Activated effector memory CD4-positive, alpha-beta T cell treated with Interleukin-2 at 50 U/mL for 16 hours (primary cell): ENCODE results near the gene AMDHD2.

ENCODE experiments used
- DNase-seq: peaks from one replicate; pipeline ENCODE4 v3.0.0-alpha.2; 2020

Gene AMDHD2

GRCh38 chr16:2500430-2500917 lies 19.7 kb upstream of the AMDHD2 start:
- DNase-seq, result no peak

GRCh38 chr16:2500918-2501750 lies 19.0 kb upstream of the AMDHD2 start:
- peak; percentile 65 for DNase-seq

GRCh38 chr16:2501946-2502895 lies 17.9 kb upstream of the AMDHD2 start:
- DNase-seq, result no peak

DNA sequence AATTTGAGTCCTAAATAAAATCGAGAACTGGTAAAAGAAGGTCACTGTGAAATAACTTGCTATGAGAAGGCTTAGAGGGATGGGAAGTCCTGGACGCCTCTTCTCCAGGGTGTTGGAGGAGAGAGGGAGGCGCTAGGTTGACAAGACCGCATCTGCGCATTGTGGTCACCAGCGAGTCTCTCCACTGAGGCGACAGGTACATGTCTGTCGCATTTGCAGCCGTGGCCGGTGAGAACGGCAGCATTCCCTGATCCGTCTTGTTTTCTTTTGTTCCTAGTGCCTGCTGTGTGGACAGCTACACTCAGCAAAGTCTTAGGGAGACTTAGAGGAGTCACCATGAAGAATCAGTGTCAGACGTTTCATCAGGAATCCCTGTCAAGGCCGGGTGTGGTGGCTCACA lies 14.5 kb upstream of the AMDHD2 start:
- no peak for DNase-seq

GRCh38 chr16:2507052-2507659 lies 13.0 kb upstream of the AMDHD2 start:
- no peak for DNase-seq

- no peak for DNase-seq
Observed at GRCh38 chr16:2507665-2508064, 12.5 kb upstream of the AMDHD2 start.

- DNase-seq, result no peak
Observed at GRCh38 chr16:2508722-2509400, 11.3 kb upstream of the AMDHD2 start.

GRCh38 chr16:2511128-2511800 lies 8.9 kb upstream of the AMDHD2 start:
- DNase-seq, result no peak

DNA sequence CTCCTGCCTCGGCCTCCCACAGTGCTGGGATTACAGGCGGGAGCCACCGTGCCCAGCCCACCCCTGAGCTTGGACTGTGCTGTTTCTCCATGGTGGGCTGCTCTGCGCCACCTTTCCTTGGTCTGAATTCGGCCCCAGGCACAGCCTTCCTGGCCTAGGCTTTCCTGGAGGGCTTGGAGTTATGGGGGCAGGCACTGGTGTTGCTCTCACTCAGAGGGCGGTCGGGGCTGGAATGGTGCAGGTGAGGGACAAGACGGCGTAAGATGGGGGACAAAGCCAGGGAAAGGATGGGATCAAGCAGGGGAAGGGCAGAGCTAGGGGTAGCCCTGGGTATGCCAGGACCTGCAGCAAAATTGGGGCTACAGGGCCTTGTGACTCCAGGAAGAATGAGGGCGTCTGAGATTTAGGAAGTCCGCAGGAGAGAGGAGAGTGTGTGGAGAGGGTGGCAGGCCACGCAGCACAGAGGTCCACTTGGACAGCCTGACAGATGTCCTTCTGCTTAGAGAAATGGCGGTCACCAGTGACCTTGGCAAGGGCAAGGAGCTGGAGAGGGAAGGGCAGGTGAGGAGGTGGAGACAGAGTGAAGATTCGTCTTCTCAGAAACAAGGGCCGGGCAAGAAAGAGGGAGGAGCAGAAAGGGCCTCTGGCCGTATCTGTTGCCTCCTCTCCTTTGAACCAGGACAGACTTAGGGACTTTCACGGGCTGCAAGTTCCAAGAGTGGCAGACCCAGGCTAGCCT lies 8.0 kb upstream of the AMDHD2 start:
- no peak for DNase-seq

GRCh38 chr16:2512735-2513404 lies 7.3 kb upstream of the AMDHD2 start:
- no peak for DNase-seq

- DNase-seq, result peak; percentile 86
Observed at GRCh38 chr16:2513405-2514332, 6.5 kb upstream of the AMDHD2 start, which contains the start of gene ATP6V0C. Gene ATP6V0C (plus strand): TSS chr16:2513952. CDS start chr16:2514104, 152 bp downstream.

DNA sequence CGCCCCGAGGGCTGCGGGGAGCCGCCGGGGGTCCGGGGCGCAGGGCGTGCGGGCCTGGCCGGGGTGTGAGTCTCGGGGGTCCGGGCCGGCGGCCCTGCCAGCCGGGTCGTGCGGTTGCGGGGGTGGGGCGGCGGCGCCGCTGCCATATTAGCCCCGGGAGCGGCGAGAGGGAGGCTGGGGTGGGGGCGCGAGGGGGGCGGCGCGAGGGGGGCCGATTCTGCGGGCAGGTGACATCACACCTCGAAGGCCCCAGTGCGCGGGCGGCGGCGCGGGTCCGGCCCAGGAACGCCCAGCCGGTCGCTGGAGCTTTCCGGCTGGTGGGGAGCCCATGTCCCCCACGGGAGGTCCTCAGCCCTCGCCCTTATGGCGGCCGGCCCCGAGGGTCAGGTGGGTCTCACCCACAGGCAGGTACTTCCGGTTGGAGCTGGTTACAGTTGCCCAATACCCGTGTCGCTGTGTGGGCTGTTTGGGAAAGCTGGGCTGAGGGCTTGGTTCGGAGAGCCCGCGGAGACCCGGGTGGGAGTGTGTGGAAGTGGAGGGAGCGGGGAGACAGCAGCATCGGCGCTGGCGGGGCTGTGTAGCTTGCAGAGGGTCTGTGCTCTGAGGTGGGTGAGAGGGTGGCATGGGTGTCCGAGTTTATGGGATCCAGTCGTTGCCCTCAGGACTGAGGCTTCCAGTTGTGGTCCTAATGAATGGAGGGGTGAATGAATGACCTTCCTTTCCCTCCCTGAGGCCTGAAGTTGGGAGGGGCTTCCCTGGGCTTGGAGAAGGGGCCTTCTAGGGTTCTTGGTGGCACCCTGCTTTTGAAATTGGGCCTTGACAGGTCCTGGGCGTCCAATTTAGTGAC lies 5.6 kb upstream of the AMDHD2 start:
- no peak for DNase-seq

DNA sequence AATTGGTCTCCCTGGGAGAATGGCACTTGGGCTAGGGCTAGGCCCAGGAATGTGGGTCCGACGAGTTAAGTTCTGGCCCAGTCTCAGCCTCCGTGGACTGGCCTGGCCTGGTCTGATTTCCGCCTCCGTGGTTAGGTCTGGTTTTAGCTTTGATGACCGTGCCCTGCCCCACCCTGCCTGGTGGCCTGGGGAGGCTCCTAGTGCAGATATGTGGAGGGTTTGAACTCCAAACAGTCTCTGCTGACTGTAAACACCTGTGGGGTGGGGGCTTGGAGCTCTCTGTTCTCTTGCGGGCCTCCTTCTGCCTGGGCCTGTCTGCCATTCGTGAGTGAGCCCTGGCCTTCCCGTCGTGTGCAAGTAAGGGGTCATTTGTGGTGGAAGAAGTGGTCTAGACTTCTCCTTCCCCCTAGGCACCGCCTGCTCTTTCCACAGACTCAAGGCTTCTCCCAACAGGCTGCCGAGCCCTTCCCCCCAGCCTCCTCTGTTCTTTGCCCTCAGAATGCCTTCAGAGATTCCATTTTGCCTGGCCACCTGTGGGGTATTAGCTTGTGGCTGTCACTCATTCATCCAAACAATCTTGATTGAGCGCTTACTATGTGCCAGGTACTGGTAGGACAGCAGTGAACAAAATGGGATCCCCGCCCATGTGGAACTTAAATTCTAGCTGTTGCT lies 4.9 kb upstream of the AMDHD2 start:
- DNase-seq, result no peak

DNA sequence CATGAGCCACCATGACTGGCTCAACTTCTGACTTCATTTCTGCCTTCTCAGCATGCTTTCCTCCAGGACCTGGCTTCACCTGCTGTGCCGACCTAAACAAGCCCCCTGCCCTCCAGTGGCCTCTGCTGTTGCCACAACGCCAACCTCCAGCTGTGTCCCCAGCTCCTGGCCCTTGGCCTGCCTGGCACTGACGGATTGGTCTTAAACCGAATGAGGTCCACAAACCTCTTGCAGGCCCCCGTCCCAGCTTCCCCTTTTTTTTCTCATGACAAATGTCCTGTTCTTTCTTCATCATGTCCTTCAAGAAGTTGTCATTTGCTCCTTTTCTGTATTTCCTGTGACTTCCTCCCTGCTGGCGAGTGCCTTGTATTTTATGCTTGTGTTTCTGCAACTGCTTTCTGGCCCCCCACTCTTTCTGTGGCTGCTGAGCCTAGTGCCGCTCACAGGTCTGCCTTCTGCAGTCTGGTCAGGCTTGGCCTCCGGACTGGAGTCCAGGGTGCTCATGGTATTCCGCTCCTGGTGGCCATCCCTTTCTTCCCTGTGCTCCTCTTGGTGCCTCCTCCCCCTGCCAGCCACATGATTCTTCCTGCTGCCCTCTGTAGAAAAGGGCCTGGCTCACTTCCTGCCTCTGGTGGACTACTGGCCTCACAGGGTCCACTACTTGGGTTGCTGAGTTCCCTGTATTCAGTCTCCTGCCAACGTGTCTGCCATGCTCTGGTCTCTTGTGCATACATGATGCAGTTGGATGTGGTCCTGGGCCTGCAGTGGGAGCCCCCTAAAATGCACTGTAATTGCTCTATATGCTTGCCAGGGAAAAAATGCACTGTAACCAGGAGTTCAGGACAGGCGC lies 3.6 kb upstream of the AMDHD2 start:
- DNase-seq, result no peak

DNA sequence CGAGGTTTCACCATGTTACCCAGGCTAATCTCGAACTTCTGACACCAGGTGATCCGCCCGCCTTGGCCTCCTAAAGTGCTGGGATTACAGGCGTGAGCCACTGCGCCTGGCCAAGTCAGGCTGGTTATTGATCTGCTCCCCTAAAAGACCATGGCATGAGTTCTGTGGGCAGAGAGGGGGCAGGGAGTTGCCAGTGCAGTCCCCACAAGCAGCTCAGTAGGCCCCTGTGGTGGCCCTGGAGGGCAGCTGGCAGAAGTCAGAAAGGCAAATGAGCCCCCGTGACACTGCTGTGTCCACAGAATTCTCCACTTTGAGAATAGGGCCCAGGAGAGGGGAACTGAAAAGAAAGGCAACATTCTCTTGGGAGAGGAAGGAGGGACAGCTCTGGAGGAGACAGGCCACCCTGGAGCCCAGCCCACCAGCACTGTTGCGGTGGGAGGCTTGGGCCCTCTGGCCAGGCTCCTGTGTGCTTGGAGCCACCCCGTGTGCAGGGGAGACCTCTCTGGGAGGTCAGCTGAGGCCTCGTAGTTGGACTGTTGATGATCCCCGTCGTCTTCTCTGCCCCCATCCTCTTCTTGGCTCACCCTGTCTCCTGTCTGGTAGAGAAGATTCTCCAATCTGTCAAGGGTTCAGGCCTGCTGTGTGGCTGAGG lies 2.1 kb upstream of the AMDHD2 start:
- no peak for DNase-seq
